Fibroblast of pulmonary artery (primary cell): ENCODE measurements around the gene CEMP1.
A peak's percentile ranks its signal among the peaks of the same experiment; 100 is the strongest.

ENCODE experiments used
- DNase-seq: peaks from one replicate; pipeline ENCODE4 v3.0.0-alpha.2; 2010; ENCODE audit warnings: low read depth
- H3K4me3 ChIP-seq: replicated peaks from 2 replicates; pipeline ENCODE4 v1.5.1; 2011; ENCODE audit warnings: low read depth, mild to moderate bottlenecking, control low read depth, low read length, moderate library complexity
- TF ChIP-seq, protein P1 (sequence below): IDR thresholded peaks from 2 replicates; pipeline ENCODE4 v1.5.1; 2011; ENCODE audit warnings: mild to moderate bottlenecking, control low read depth, low read length, inconsistent platforms; ENCODE audit errors: missing control alignments

CEMP1 gene

DNA sequence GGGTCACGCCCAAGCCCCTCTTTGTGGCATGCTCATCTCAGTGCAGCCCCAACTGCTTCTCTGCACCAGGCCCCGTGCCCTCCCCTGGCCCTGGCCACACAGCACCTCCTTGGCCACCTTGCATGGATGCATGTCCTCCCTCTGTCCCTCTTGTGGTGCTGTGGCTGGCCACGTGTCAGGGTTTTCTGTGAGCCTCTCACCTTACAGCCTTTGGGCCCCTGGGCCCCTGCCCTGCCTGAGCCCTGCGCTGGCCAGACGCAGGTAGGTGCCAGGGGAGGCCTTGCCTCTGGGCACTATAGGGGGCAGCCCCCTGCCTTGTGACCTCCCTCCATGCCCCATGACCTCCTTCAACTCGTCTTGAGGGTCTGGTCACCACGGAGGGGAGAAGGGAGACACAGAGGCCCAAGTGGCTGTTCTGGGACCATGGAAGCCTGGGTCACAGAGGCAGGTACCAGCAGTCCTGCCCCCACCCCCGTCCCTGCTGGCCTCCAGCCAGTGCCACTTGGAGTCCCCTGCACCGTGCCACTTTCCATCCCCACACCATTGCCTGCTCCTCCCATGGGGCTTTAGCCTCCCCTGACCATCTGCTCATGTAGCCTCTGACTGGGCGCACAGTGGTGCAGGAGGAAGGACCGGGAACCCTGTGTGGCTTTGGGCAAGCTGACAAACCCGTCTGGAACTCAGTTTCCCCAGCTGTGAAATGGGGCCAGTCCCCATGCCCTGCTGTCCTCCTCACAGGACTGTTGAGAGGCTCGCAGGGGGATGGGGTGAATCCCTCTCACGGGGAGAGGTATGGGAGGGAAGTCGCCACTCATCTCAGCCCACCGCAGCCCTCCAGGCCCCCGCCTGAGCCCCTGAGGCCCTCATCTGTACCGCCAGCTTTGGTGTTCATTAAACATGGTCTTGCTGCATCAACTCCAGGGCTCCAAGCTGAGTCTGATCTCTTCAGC lies 29.0 kb downstream of the CEMP1 start:
- DNase-seq: no peak
- no peak overlapping the region for H3K4me3 ChIP-seq
- TF ChIP-seq, protein P1, sequence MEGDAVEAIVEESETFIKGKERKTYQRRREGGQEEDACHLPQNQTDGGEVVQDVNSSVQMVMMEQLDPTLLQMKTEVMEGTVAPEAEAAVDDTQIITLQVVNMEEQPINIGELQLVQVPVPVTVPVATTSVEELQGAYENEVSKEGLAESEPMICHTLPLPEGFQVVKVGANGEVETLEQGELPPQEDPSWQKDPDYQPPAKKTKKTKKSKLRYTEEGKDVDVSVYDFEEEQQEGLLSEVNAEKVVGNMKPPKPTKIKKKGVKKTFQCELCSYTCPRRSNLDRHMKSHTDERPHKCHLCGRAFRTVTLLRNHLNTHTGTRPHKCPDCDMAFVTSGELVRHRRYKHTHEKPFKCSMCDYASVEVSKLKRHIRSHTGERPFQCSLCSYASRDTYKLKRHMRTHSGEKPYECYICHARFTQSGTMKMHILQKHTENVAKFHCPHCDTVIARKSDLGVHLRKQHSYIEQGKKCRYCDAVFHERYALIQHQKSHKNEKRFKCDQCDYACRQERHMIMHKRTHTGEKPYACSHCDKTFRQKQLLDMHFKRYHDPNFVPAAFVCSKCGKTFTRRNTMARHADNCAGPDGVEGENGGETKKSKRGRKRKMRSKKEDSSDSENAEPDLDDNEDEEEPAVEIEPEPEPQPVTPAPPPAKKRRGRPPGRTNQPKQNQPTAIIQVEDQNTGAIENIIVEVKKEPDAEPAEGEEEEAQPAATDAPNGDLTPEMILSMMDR: no peak

DNA sequence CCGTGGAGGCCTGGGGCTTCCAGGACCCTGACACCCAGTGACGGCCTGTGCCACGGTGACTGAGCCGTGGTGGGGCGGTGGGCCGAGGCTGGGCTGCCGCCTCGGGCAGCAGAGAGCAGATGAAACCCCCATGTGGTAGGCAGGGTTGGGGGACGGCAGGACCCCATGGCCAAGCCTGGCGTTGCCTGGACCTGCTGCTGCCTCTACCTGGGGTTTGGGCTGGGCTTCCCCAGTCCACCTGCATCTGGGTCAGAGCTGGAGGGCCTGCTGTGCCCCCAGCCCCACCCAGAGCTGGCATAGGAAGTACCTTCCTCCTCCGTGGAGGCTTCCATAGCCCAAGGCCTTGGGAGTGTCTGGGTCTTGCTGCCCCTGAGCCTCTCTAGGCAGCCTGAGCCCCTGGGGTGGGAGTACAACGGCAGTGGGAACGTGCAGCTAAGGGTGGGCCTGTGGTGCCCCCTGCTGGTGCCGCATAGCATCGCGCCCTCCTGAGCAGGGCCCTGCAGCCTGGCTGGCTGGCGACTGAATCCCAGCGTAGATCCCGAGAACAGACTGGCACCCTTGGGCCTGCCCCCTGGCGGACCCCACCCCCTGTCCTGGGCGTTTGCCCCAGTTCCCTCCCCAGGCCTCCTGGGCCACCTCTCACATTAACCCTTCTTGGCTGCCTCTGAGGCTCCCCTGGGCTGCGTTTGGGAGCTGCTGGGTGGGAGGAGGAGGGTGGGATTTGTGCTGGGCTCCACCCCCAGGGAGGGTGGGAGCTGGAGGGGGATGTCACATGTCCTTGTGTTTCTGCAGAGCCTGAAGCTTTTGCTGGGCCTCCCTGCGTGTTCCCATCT lies 30.1 kb downstream of the CEMP1 start:
- no peak overlapping the region for H3K4me3 ChIP-seq
- peak; percentile 86 for DNase-seq
- TF ChIP-seq, protein P1: peak; percentile 92

DNA sequence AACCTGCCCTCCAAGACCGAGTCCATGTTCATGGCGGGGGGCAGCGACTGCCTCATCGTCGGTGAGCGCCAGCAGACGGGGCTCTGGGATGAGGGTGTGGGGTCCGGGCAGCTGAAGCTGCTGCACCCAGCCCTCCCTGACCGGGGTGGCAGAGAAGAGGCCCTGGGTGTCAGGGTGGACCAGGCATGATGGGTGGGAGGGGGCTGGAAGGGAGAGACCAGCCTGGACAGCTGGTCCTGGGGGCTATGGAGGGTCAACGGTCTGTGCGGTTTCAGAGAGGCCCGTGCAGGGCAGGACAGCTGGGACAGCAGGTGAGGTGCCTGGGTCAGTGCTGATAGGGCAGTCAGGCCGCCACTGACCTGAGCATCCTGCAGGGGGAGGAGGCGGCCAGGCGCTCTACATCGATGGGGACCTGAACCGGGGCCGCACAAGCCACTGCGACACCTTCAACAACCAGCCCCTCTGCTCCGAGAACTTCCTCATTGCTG lies 30.7 kb downstream of the CEMP1 start:
- TF ChIP-seq, protein P1: no peak
- no peak overlapping the region for H3K4me3 ChIP-seq
- DNase-seq: no peak

DNA sequence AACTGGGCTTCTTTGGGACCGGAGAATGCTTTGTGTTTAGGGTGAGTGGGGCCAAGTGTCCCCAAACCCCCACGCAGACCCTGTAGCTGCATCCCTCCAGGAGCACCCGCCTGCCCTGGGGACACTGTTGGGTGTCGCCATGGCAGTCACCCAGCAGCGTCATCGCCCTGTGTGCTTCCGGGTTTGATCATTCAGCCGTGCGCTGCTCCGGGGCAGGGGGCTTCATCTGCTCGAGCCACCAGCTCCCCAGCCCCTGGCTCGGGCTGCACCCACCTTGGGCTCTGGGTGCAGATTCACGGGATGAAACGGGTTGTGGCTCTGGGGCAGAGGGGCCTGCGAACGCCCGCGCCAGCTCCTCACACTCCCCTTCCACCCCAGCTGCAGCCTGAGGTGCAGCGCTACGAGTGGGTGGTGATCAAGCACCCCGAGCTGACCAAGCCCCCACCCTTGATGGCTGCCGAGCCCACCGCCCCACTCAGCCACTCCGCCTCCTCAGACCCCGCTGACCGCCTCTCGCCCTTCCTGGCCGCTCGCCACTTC lies 31.2 kb downstream of the CEMP1 start:
- DNase-seq: no peak
- TF ChIP-seq, protein P1: no peak
- H3K4me3 ChIP-seq: no peak overlapping the region

DNA sequence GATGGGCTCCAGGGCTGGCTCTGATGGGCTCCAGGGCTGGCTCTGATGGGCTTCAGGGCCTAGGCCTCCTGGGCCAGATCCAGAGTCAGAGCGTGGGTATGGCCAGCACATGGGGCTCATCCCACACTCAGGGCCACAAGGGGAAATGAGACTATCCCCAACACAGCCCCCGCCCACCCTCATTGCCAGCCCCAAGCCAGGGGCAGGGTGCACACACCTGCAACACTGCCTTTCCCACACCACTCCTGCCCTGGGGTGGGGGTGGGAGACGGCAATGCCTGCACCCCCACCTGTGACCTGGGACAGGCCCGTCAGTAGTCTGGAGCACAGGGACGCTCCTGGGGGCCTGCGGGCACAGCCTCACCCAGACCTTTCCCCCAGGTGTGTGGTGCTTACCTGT lies 31.8 kb downstream of the CEMP1 start:
- TF ChIP-seq, protein P1: no peak
- no peak overlapping the region for H3K4me3 ChIP-seq
- DNase-seq: no peak

DNA sequence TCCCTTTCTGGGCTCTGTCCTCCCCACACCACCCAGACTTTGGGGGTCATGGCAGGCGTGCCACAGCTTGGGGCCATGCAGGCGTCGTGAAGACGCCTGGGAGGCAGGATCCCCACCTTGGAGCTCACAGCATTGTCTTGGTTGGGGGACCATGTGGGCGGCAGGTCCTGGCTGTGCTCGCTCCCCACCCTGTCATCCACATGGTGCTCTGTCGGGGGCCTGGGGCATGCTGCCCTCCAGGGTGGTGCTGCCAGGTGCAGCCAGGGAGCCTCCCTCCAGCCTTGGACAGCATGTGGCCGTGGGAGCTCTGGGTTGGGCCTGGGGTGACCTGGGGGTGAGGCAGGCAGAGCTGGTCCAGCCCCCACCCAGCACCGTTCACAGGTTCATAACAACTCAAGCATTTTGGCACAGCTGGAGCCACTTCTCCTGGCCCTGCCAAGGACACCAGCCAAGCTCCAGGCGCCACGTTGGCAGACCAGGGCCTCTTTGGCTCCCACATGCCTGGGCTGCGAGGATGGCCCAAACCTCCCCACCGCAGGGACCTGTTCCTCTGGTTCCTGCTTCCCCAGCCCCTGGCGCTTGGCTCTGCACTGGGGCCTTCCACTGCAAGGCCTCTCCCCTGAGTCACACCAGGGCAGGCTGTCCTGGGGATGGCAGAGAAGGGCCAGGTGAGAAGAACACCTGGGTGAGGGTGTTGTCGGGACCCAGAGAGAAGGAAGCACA lies 32.5 kb downstream of the CEMP1 start:
- no peak overlapping the region for H3K4me3 ChIP-seq
- TF ChIP-seq, protein P1: no peak
- no peak for DNase-seq
